Camera-type eye (tissue), 1 donor: Measurements from ENCODE around the gene FAM161B. TPM values are rescaled to one million over a fixed set of nuclear protein-coding genes. Genes with fewer than 3 reads are reported as not detected.

Source experiments
- total RNA-seq: library from RNA; depleted of rRNA; stranded (reverse); fragments of >200 nt; gene quantifications from one replicate; pipeline ENCODE4 v1.2.3, GENCODE V29; 2014

FAM161B gene
- 16.5 TPM for total RNA-seq

DNA sequence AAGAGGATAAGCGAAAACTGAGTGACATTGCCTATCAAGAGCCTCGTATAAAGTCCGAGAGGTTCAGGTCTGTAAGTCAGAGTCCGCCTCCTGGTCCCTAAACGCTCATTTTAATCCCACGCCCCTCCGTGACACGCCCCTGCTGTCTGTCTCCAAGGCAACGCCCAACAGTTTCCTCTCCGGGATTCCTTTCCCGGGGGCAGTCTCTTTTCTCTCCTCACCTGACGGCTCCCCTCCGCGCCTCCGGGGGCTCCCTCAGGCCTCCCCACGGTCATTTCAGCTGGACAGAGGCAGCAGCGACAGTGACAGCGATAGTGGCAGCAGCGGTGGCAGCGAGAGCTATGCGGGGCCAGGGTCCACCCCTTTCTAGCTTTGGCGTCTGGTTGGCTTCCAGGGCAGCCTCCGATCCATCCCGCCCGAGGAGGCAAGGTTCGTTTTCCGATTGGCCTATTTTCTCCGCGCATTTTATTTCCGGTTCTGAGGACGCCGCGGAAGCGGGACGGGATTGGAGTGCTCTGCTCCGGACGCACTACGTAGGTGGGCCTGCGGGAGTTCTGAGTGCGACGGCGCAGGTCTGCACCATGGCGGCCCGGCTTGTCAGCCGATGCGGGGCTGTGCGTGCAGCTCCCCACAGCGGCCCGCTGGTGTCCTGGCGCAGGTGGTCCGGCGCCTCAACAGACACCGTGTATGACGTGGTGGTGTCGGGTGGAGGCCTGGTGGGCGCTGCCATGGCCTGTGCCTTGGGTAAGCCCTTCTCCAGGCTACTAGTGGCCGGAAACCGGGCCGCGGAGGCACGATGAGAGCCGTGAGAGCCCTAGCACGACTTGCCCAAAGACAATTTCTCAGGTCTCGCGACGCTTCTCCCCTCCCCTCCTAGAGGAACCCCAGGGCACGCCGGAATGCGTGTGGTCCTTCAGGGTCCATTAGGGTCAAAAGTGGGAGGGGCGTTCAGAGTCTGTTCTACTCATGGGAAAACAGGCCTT, at the start of gene FAM161B, which contains the start of gene COQ6:
Gene FAM161B, minus strand, starts transcription at position 343 of the 983 bp plus-strand sequence. Its CDS starts 68 bp downstream, at position 275.
Gene COQ6, plus strand, starts transcription at position 551 of the 983 bp plus-strand sequence. Its CDS starts 31 bp downstream, at position 582.

GRCh38 chr14:73886449-73887317, 63.2 kb downstream of the FAM161B start, which contains the start of gene ZNF410:
Gene ZNF410, plus strand, starts transcription at chr14:73886859. Its CDS starts 5,317 bp downstream, at chr14:73892176.

Other genes with a start within 250 kb of the FAM161B start
- 83.5 TPM for gene PNMA1, start 235.7 kb downstream of the FAM161B start, total RNA-seq
- gene PTGR2, start 98.3 kb downstream of the FAM161B start, total RNA-seq: 22.2 TPM
- 71.2 TPM for gene ZNF410, start 63.2 kb downstream of the FAM161B start, total RNA-seq
- gene COQ6, start 208 bp upstream of the FAM161B start, total RNA-seq: 43.0 TPM
- gene ENTPD5, start 69.2 kb upstream of the FAM161B start, total RNA-seq: 13.8 TPM
- 15.0 TPM for gene BBOF1, start 69.3 kb upstream of the FAM161B start, total RNA-seq
- 48.3 TPM for gene ALDH6A1, start 134.4 kb upstream of the FAM161B start, total RNA-seq
- 19.8 TPM for gene LIN52, start 134.9 kb upstream of the FAM161B start, total RNA-seq